ENCODE results near the gene GPA33.

The GPA33 gene

GRCh38 chr1:167094690-167095089 lies 4.5 kb upstream of the GPA33 start:
- Histone ChIP-seq H3K9me3 (ENCODE audit: insufficient read depth, low read length) (no peaks in the 10 kb centered on the region), H3K4me1 (ENCODE audit: low read length) (peaks cover 10% of the 10 kb centered on the region), H3K36me3 (replicated peaks; ENCODE audit: low read depth, low read length) (no peaks in the 10 kb centered on the region), H3K27ac (ENCODE audit: low read length) (no peak overlapping the region), H3K4me2 (ENCODE audit: low read length) (no peak overlapping the region), H3K27me3 (ENCODE audit: low read depth, low read length) (no peaks in the 10 kb centered on the region), H3K9ac (ENCODE audit: low read length) (no peak overlapping the region), H3K79me2 (ENCODE audit: low read length) (no peaks in the 10 kb centered on the region), H3K4me3 (ENCODE audit: low read length) (no peak overlapping the region), H4K20me1 (ENCODE audit: insufficient read depth, low read length) (no peaks in the 10 kb centered on the region), H2AFZ (ENCODE audit: low read depth, low read length) (no peak overlapping the region)
- TF ChIP-seq EZH2phosphoT487 (IDR thresholded peaks at IDR 0.05; ENCODE audit: low read depth), result no peak
- no peak for TF ChIP-seq CTCF (IDR thresholded peaks at IDR 0.05; ENCODE audit: low read depth, low read length)

- H3K4me2 ChIP-seq (ENCODE audit: low read length), result no peak within 1 kb of the TSS
- H3K27me3 ChIP-seq (ENCODE audit: low read depth, low read length), result no peaks in the 10 kb centered on the region
- H3K9ac ChIP-seq (ENCODE audit: low read length), result no peak within 1 kb of the TSS
- H3K79me2 ChIP-seq (ENCODE audit: low read length), result no peaks in the 10 kb centered on the region
- peaks cover 10% of the 10 kb centered on the region for H3K4me1 ChIP-seq (ENCODE audit: low read length)
- no peak within 1 kb of the TSS for H2AFZ ChIP-seq (ENCODE audit: low read depth, low read length)
- H4K20me1 ChIP-seq (ENCODE audit: insufficient read depth, low read length), result no peaks in the 10 kb centered on the region
- no peaks in the 10 kb centered on the region for H3K9me3 ChIP-seq (ENCODE audit: insufficient read depth, low read length)
- H3K27ac ChIP-seq (ENCODE audit: low read length), result no peak within 1 kb of the TSS
- no peaks in the 10 kb centered on the region for H3K36me3 ChIP-seq (replicated peaks; ENCODE audit: low read depth, low read length)
- H3K4me3 ChIP-seq (ENCODE audit: low read length), result no peak within 1 kb of the TSS
- no peak for TF ChIP-seq EZH2phosphoT487 (IDR thresholded peaks at IDR 0.05; ENCODE audit: low read depth)
- no peak for TF ChIP-seq CTCF (IDR thresholded peaks at IDR 0.05; ENCODE audit: low read depth, low read length)
Observed at GRCh38 chr1:167093846-167094516, 3.8 kb upstream of the GPA33 start, which contains the start of gene STYXL2. Gene STYXL2 (plus strand): TSS chr1:167094075. CDS start chr1:167094850, 775 bp downstream.

- Histone ChIP-seq H3K27ac (ENCODE audit: low read length) (no peak overlapping the region), H2AFZ (ENCODE audit: low read depth, low read length) (no peak overlapping the region), H3K79me2 (ENCODE audit: low read length) (no peaks in the 10 kb centered on the region), H3K4me3 (ENCODE audit: low read length) (no peak overlapping the region), H3K4me1 (ENCODE audit: low read length) (peaks cover 10% of the 10 kb centered on the region), H4K20me1 (ENCODE audit: insufficient read depth, low read length) (no peaks in the 10 kb centered on the region), H3K27me3 (ENCODE audit: low read depth, low read length) (no peaks in the 10 kb centered on the region), H3K9me3 (ENCODE audit: insufficient read depth, low read length) (no peaks in the 10 kb centered on the region), H3K4me2 (ENCODE audit: low read length) (no peak overlapping the region), H3K9ac (ENCODE audit: low read length) (no peak overlapping the region), H3K36me3 (replicated peaks; ENCODE audit: low read depth, low read length) (no peaks in the 10 kb centered on the region)
- no peak for TF ChIP-seq EZH2phosphoT487 (IDR thresholded peaks at IDR 0.05; ENCODE audit: low read depth)
- no peak for TF ChIP-seq CTCF (IDR thresholded peaks at IDR 0.05; ENCODE audit: low read depth, low read length)
Observed at GRCh38 chr1:167092653-167093052, 2.5 kb upstream of the GPA33 start.

GRCh38 chr1:167089939-167090313 lies 251 bp downstream of the GPA33 start:
- Histone ChIP-seq H3K4me2 (ENCODE audit: low read length) (no peak overlapping the region), H3K4me1 (ENCODE audit: low read length) (peaks cover 10% of the 10 kb centered on the region), H3K27me3 (ENCODE audit: low read depth, low read length) (no peaks in the 10 kb centered on the region), H3K27ac (ENCODE audit: low read length) (no peak overlapping the region), H4K20me1 (ENCODE audit: insufficient read depth, low read length) (no peaks in the 10 kb centered on the region), H3K9ac (ENCODE audit: low read length) (no peak overlapping the region), H3K36me3 (replicated peaks; ENCODE audit: low read depth, low read length) (no peaks in the 10 kb centered on the region), H2AFZ (ENCODE audit: low read depth, low read length) (peak overlapping the region; percentile 80), H3K4me3 (ENCODE audit: low read length) (no peak overlapping the region), H3K9me3 (ENCODE audit: insufficient read depth, low read length) (no peaks in the 10 kb centered on the region), H3K79me2 (ENCODE audit: low read length) (no peaks in the 10 kb centered on the region)
- TF ChIP-seq CTCF (IDR thresholded peaks at IDR 0.05; ENCODE audit: low read depth, low read length), result no peak
- no peak for TF ChIP-seq EZH2phosphoT487 (IDR thresholded peaks at IDR 0.05; ENCODE audit: low read depth)

All from OCI-LY3 (cell line).